Transverse colon (tissue), 4 donors: Measurements from ENCODE around the gene GJA8. TPM values are rescaled to one million over a fixed set of nuclear protein-coding genes. Genes with fewer than 3 reads are reported as not detected.
"Not testable (repeated sequence)": the region's sequence is repeated elsewhere in the genome, so short reads cannot be mapped to it uniquely, and the experiment has no call there.

Experiments used
- DNase-seq: peaks from one replicate; pipeline ENCODE4 v3.0.0-alpha.2; 2019
- H3K27ac ChIP-seq, 4 donors: fragments of 200-600 bp; sonication (generic); 2 replicates each; pipeline ENCODE4 v1.5.1; 2016 to 2018; ENCODE audit warnings: inconsistent platforms in 4 of 4
- H3K27me3 ChIP-seq: fragments of 200-600 bp; sonication (generic); 2 replicates; pipeline ENCODE4 v1.5.1; 2017; ENCODE audit warnings: inconsistent platforms
- H3K36me3 ChIP-seq, 4 donors: fragments of 200-600 bp; sonication (generic); 2 replicates each; pipeline ENCODE4 v1.5.1; 2017 to 2019; ENCODE audit warnings: inconsistent platforms in 4 of 4
- H3K4me1 ChIP-seq, 4 donors: fragments of 200-600 bp; sonication (generic); 2 replicates each; pipeline ENCODE4 v1.5.1; 2017 to 2020; ENCODE audit warnings: inconsistent platforms in 4 of 4
- H3K4me3 ChIP-seq, 4 donors: fragments of 200-600 bp; sonication (generic); 1 replicate in 1 of 4; 2 replicates in 3 of 4; pipeline versions ENCODE4 v1.5.1 to v1.6.1; 2017 to 2019; ENCODE audit warnings: inconsistent platforms in 4 of 4
- H3K9me3 ChIP-seq, 2 donors: fragments of 200-600 bp; sonication (generic); 2 replicates each; pipeline ENCODE4 v1.5.1; 2017 to 2019; ENCODE audit warnings: inconsistent platforms in 2 of 2
- CTCF ChIP-seq, 5 experiments: fragments of 200-600 bp in 3 of 5; fragments of 450-650 bp in 2 of 5; sonication (generic) in 3 of 5; IDR thresholded peaks; 1 replicate in 2 of 5; 2 replicates in 3 of 5; pipeline ENCODE4 v1.5.1; 2016 to 2017; ENCODE audit warnings: antibody characterized with exemption in 5 of 5, inconsistent platforms in 3 of 5, mild to moderate bottlenecking in 2 of 5, moderate library complexity in 1 of 5
- EP300 ChIP-seq: sonication (generic); formaldehyde crosslinking; IDR thresholded peaks from one replicate; pipeline ENCODE4 v1.6.1; 2017; ENCODE audit warnings: antibody characterized with exemption, low read depth
- POLR2A ChIP-seq: fragments of 450-650 bp; IDR thresholded peaks from one replicate; pipeline ENCODE4 v1.6.1; 2016; ENCODE audit warnings: antibody characterized with exemption, mild to moderate bottlenecking, moderate library complexity
- POLR2AphosphoS5 ChIP-seq, 3 donors: sonication (generic); formaldehyde crosslinking; IDR thresholded peaks; one replicate each; pipeline ENCODE4 v1.6.1; 2016; ENCODE audit warnings: antibody characterized with exemption in 3 of 3
- WGBS, 2 donors: methylation state at CpG; one replicate each; pipeline ENCODE4 v1.1.5; 2018; ENCODE audit warnings: low coverage in 1 of 2; 5-methylcytosine and 5-hydroxymethylcytosine counted together
- in situ Hi-C, 4 donors: fragments of 200-750 bp; cut with MboI; loops; one replicate each; pipeline versions ENCODE4 v1.15.0 to v1.15.1; 2017; ENCODE audit warnings: low sequenced_read_pairs in 3 of 4, low pct_ligation_motif_present in 1 of 4, low pct_unique_long_range_greater_than_20kb in 1 of 4
- intact Hi-C: fragments of 100-400 bp; cut with DNase I; formaldehyde crosslinking; loops from one replicate; pipeline ENCODE4 v1.15.1; 2023; ENCODE audit warnings: low total_unique reads
- total RNA-seq, 4 donors: library from RNA; depleted of rRNA; stranded (reverse); fragments of >200 nt; gene quantifications; one replicate each; pipeline ENCODE4 v1.1.0, GENCODE V29; 2016

Gene GJA8
- total RNA-seq, 4 donors from 2014 or later = not detected

DNA sequence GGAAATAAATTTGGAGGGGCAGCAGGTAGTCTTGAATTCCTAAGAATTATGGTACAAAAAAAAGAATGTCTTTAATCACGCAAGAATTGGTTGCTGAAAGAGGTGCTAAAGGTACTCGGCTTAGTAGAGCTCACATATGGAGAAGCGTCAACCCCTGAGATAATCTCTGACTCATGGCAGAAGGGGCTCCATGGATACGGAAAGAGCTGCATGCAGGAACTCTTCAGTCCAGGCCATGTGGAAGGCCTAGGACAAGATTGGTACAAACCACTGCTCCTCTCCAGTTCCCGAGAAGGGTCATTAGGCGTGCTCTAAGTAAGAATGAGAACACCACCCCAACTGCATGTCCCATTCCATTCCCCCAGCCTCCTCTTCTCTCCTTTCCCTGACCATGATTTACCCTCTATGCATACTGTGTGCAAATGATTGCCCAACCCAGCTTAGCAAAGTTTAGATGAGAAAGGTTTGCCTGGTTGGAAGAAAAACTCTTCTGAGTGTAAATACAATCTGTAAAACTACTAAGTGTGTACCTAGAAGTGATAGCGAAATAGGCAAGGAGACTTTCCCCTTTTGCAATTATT lies 10.9 kb downstream of the GJA8 start:
- Histone ChIP-seq H3K4me1 (no peaks in the 10 kb centered on the region), H3K9me3 (no peaks in the 10 kb centered on the region), H3K4me3 (no peak overlapping the region), H3K36me3 (no peaks in the 10 kb centered on the region), H3K27me3 (peaks cover 22% of the 10 kb centered on the region), H3K27ac (no peak overlapping the region)
- TF ChIP-seq CTCF (IDR thresholded peaks at IDR 0.05) = no peak
- no peak for TF ChIP-seq POLR2A
- TF ChIP-seq POLR2AphosphoS5 (IDR thresholded peaks at IDR 0.05) = no peak
- DNase-seq = no peak
- intact Hi-C loops (no loop called here), in situ Hi-C loops (no loop called here)
- WGBS, 2 donors = 91 to 93% methylated on average over 3 to 7 of the region's 7 CpGs

- Histone ChIP-seq H3K9me3 (no peaks in the 10 kb centered on the region), H3K27ac (no peak overlapping the region), H3K27me3 (peaks cover 22% of the 10 kb centered on the region), H3K36me3 (no peaks in the 10 kb centered on the region), H3K4me3 (no peak overlapping the region), H3K4me1 (no peaks in the 10 kb centered on the region)
- TF ChIP-seq CTCF (IDR thresholded peaks at IDR 0.05) (no peak), POLR2A (no peak)
- intact Hi-C loops = no loop called here
- WGBS, 2 donors = 84 to 96% methylated on average over 6 of the region's 6 CpGs
- in situ Hi-C loops = no loop called here
- no peak for DNase-seq
Measured at GRCh38 chr1:147919896-147920295, 17.3 kb downstream of the GJA8 start.

DNA sequence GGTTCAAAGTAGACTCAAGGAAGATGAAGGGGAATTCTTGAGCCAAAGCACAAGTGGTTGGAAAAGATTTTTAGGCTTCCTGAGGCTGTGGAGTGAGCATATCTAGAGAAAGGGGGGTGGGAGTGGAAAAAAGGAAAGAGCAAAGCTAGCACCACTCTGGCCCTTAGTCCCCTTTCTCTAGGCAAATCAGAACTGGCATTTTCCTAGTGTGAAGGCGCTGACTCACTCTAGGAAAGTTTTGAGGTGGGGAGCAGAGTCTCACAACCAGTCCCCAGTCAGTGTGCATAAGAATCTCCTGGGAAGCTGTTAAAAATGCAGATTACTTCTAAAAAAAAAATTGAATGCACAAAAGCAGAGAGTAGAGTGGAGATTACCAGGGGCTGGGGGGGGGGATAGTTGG lies 22.2 kb downstream of the GJA8 start:
- WGBS, 2 donors = 40 to 84% methylated on average over 1 of the region's 1 CpG
- H3K9me3 ChIP-seq = no peaks in the 10 kb centered on the region

DNA sequence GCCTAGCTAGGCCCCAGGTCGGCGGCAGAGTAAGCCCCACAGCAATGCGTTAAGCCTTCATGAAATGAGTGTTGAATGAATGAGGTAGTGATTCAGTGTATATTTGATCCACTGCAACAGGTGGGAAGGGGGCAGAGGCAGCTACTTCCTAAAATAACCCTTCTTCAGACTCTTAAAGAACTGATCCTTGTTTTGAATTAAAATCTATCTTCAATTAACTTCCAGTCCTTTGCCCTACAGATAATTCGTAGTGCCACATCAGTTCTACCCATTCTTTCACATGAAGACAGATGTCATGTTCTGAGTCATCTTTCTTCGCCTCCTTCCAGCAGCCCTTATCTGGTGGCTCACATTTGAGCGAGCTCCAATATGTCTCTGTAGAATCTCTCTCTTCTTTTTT lies 24.6 kb downstream of the GJA8 start:
- peaks cover 0 to 11% (median 4%) of the 10 kb centered on the region in 4 donors for H3K4me1 ChIP-seq
- in situ Hi-C loops, H3K4me3 ChIP-seq, intact Hi-C loops, H3K27me3 ChIP-seq, DNase-seq, H3K27ac ChIP-seq, H3K9me3 ChIP-seq, H3K36me3 ChIP-seq: not testable (repeated sequence)
- 78% methylated on average over 1 of the region's 6 CpGs; no CpG with 5 or more reads in 1 of the 2 donors for WGBS, 2 donors

More for the DNA sequence above, 22.2 kb downstream of the GJA8 start:
- no peak for DNase-seq
- H3K27ac ChIP-seq = no peak overlapping the region
- peaks cover 0 to 6% (median 4%) of the 10 kb centered on the region in 4 donors for H3K4me1 ChIP-seq
- no peak for TF ChIP-seq POLR2AphosphoS5 (IDR thresholded peaks at IDR 0.05)
- no peak for TF ChIP-seq EP300
- no peak for TF ChIP-seq CTCF (IDR thresholded peaks at IDR 0.05)
- TF ChIP-seq POLR2A = no peak
- H3K4me3 ChIP-seq = no peak overlapping the region
- in situ Hi-C loops (no loop called here), intact Hi-C loops (no loop called here)
- H3K36me3 ChIP-seq = no peaks in the 10 kb centered on the region
- H3K27me3 ChIP-seq = no peaks in the 10 kb centered on the region

- no CpG with 5 or more reads among the region's 10 CpGs for WGBS, 2 donors
Measured at GRCh38 chr1:147927689-147928088, 25.1 kb downstream of the GJA8 start.

More at GRCh38 chr1:147927689-147928088, 25.1 kb downstream of the GJA8 start:
- H3K27me3 ChIP-seq, H3K9me3 ChIP-seq, in situ Hi-C loops, H3K27ac ChIP-seq, DNase-seq, H3K4me3 ChIP-seq, intact Hi-C loops, H3K36me3 ChIP-seq: not testable (repeated sequence)
- H3K4me1 ChIP-seq = peaks cover 0 to 11% (median 4%) of the 10 kb centered on the region in 4 donors
